ENCODE results near the gene NMT1. TPM values are rescaled to one million over a fixed set of nuclear protein-coding genes. Genes with fewer than 3 reads are reported as not detected.

Gene NMT1
- polyA plus RNA-seq (ENCODE audit: insufficient read length) = 71.5 TPM
- long read RNA-seq, donor 1, full-length matches to known transcripts = 11 of 34 reads
- long read RNA-seq, donor 1, partial matches to known transcripts = 23 of 34 reads
- long read RNA-seq, donor 1, other reads (novel, unspliced or antisense) = 0 of 34 reads
- long read RNA-seq, donor 2, transcript NMT1-211 (2 exons, 748 nt) = major isoform, 6 of 38 reads
- long read RNA-seq, donor 2, partial matches to known transcripts = 30 of 38 reads
- long read RNA-seq, donor 2, other reads (novel, unspliced or antisense) = 0 of 38 reads
- long read RNA-seq, donor 3, full-length matches to known transcripts = 7 of 13 reads
- long read RNA-seq, donor 3, partial matches to known transcripts = 6 of 13 reads
- long read RNA-seq, donor 3, other reads (novel, unspliced or antisense) = 0 of 13 reads
- long read RNA-seq, donor 4, partial matches to known transcripts = 8 of 11 reads
- long read RNA-seq, donor 4, other reads (novel, unspliced or antisense) = 0 of 11 reads
- long read RNA-seq, donor 5, full-length matches to known transcripts = 13 of 43 reads
- long read RNA-seq, donor 5, partial matches to known transcripts = 30 of 43 reads
- long read RNA-seq, donor 5, other reads (novel, unspliced or antisense) = 0 of 43 reads
- long read RNA-seq, donor 6, full-length matches to known transcripts = 6 of 22 reads
- long read RNA-seq, donor 6, partial matches to known transcripts = 16 of 22 reads
- long read RNA-seq, donor 6, other reads (novel, unspliced or antisense) = 0 of 22 reads
- long read RNA-seq, donor 7, full-length matches to known transcripts = 21 of 61 reads
- long read RNA-seq, donor 7, partial matches to known transcripts = 40 of 61 reads
- long read RNA-seq, donor 7, other reads (novel, unspliced or antisense) = 0 of 61 reads
- long read RNA-seq, donor 8, full-length matches to known transcripts = 1 of 7 reads
- long read RNA-seq, donor 8, partial matches to known transcripts = 6 of 7 reads
- long read RNA-seq, donor 8, other reads (novel, unspliced or antisense) = 0 of 7 reads

GRCh38 chr17:45060797-45061605 lies at the start of gene NMT1:
NMT1 (plus strand) TSS chr17:45061317; CDS start chr17:45061330, 13 bp downstream.
- peak; percentile 100 for DNase-seq

- DNase-seq = no peak
Observed at GRCh38 chr17:45011767-45012166, 49.4 kb upstream of the NMT1 start.

GRCh38 chr17:45013021-45013997 lies 47.8 kb upstream of the NMT1 start:
- no peak for DNase-seq

GRCh38 chr17:45016237-45016636 lies 44.9 kb upstream of the NMT1 start:
- no peak for DNase-seq

- no peak for DNase-seq
Observed at GRCh38 chr17:45016823-45017222, 44.3 kb upstream of the NMT1 start.

- DNase-seq = no peak
Observed at GRCh38 chr17:45018514-45018847, 42.6 kb upstream of the NMT1 start.

GRCh38 chr17:45018848-45019711 lies 42.0 kb upstream of the NMT1 start:
- DNase-seq = no peak

- DNase-seq = no peak
Observed at GRCh38 chr17:45020354-45021138, 40.6 kb upstream of the NMT1 start.

- DNase-seq = no peak
Observed at GRCh38 chr17:45021607-45022287, 39.4 kb upstream of the NMT1 start.

GRCh38 chr17:45022288-45022648 lies 38.8 kb upstream of the NMT1 start:
- DNase-seq = no peak

- DNase-seq = no peak
Observed at GRCh38 chr17:45022655-45023339, 38.3 kb upstream of the NMT1 start.

GRCh38 chr17:45029096-45029495 lies 32.0 kb upstream of the NMT1 start:
- DNase-seq = no peak

GRCh38 chr17:45029758-45030423 lies 31.2 kb upstream of the NMT1 start:
- no peak for DNase-seq

GRCh38 chr17:45030733-45031132 lies 30.4 kb upstream of the NMT1 start:
- DNase-seq = no peak

GRCh38 chr17:45031231-45032173 lies 29.6 kb upstream of the NMT1 start:
- DNase-seq = no peak

GRCh38 chr17:45032174-45032541 lies 29.0 kb upstream of the NMT1 start:
- DNase-seq = no peak

All from left kidney (tissue), 8 donors.